H9 (cell line): Measurements from ENCODE around the gene HES1. TPM values are rescaled to one million over a fixed set of nuclear protein-coding genes. Genes with fewer than 3 reads are reported as not detected.

Source experiments
- DNase-seq: peaks from one replicate; pipeline ENCODE4 v3.0.0-alpha.2; 2017
- H2AFZ ChIP-seq: one replicate; pipeline ENCODE4 v1.6.1; 2013; ENCODE audit warnings: mild to moderate bottlenecking, low read length, control low read depth, moderate library complexity
- H2AK5ac ChIP-seq: 2 replicates; pipeline ENCODE4 v1.6.1; 2013; ENCODE audit warnings: low read length, control low read depth, mixed read lengths; ENCODE audit not compliant: insufficient read length
- H2BK120ac ChIP-seq: one replicate; pipeline ENCODE4 v1.6.1; 2013; ENCODE audit warnings: low read depth, mild to moderate bottlenecking, low read length, control low read depth, inconsistent platforms; ENCODE audit not compliant: poor library complexity, severe bottlenecking
- H2BK12ac ChIP-seq: 2 replicates; pipeline ENCODE4 v1.6.1; 2013; ENCODE audit warnings: low read length, control low read depth, mixed read lengths, low read depth; ENCODE audit not compliant: insufficient read length
- H2BK15ac ChIP-seq: 2 replicates; pipeline ENCODE4 v1.6.1; 2013; ENCODE audit warnings: low read depth, low read length, control low read depth
- H2BK20ac ChIP-seq: one replicate; pipeline ENCODE4 v1.6.1; 2013; ENCODE audit warnings: low read depth, mild to moderate bottlenecking, low read length, control low read depth, inconsistent platforms; ENCODE audit not compliant: poor library complexity, severe bottlenecking
- H2BK5ac ChIP-seq: 2 replicates; pipeline ENCODE4 v1.6.1; 2013; ENCODE audit warnings: low read length, control low read depth, mixed read lengths; ENCODE audit not compliant: insufficient read length
- H3K14ac ChIP-seq: 2 replicates; pipeline ENCODE4 v1.6.1; 2013; ENCODE audit warnings: low read length, control low read depth; ENCODE audit not compliant: insufficient read depth
- H3K18ac ChIP-seq: 2 replicates; pipeline ENCODE4 v1.6.1; 2013; ENCODE audit warnings: low read depth, mild to moderate bottlenecking, mixed read lengths, low read length, control low read depth; ENCODE audit not compliant: insufficient read length
- H3K23ac ChIP-seq: 2 replicates; pipeline ENCODE4 v1.6.1; 2013; ENCODE audit warnings: low read length, control low read depth, mixed read lengths, low read depth; ENCODE audit not compliant: insufficient read length
- H3K23me2 ChIP-seq: 2 replicates; pipeline ENCODE4 v1.6.1; 2013; ENCODE audit warnings: low read depth, mild to moderate bottlenecking, mixed read lengths, low read length, control low read depth; ENCODE audit not compliant: insufficient read length, poor library complexity, severe bottlenecking
- H3K27ac ChIP-seq: 2 replicates; pipeline ENCODE4 v1.5.1; 2013; ENCODE audit warnings: low read length, control low read depth, mixed read lengths, low read depth; ENCODE audit not compliant: insufficient read length
- H3K27me3 ChIP-seq: 2 replicates; pipeline ENCODE4 v1.6.1; 2013; ENCODE audit warnings: low read length, control low read depth, inconsistent platforms; ENCODE audit not compliant: insufficient read depth
- H3K4ac ChIP-seq: 2 replicates; pipeline ENCODE4 v1.6.1; 2013; ENCODE audit warnings: low read depth, mild to moderate bottlenecking, control low read depth, inconsistent platforms, low read length, moderate library complexity
- H3K4me1 ChIP-seq: 2 replicates; pipeline ENCODE4 v1.6.1; 2013; ENCODE audit warnings: low read length, control low read depth, inconsistent platforms; ENCODE audit not compliant: insufficient read depth
- H3K4me2 ChIP-seq: 2 replicates; pipeline ENCODE4 v1.6.1; 2013; ENCODE audit warnings: low read length, control low read depth, mixed read lengths; ENCODE audit not compliant: insufficient read length, insufficient read depth
- H3K56ac ChIP-seq: 2 replicates; pipeline ENCODE4 v1.6.1; 2013; ENCODE audit warnings: low read depth, mild to moderate bottlenecking, mixed read lengths, low read length, control low read depth; ENCODE audit not compliant: insufficient read length
- H3K79me1 ChIP-seq: 2 replicates; pipeline ENCODE4 v1.6.1; 2013; ENCODE audit warnings: low read depth, mild to moderate bottlenecking, moderate library complexity, low read length, control low read depth, inconsistent platforms; ENCODE audit not compliant: insufficient read depth, poor library complexity, severe bottlenecking
- H3K79me2 ChIP-seq: 2 replicates; pipeline ENCODE4 v1.6.1; 2013; ENCODE audit warnings: low read length, control low read depth, inconsistent platforms; ENCODE audit not compliant: insufficient read depth
- H3K9ac ChIP-seq: 2 replicates; pipeline ENCODE4 v1.6.1; 2013; ENCODE audit warnings: low read length, control low read depth, mixed read lengths; ENCODE audit not compliant: insufficient read length; ENCODE audit errors: extremely low read depth
- H3K9me3 ChIP-seq: one replicate; pipeline ENCODE4 v1.6.1; 2013; ENCODE audit warnings: low read depth, low read length, inconsistent platforms; ENCODE audit not compliant: control insufficient read depth
- H3T11ph ChIP-seq: one replicate; pipeline ENCODE4 v1.6.1; 2013; ENCODE audit warnings: mild to moderate bottlenecking, low read length, control low read depth, inconsistent platforms
- H4K20me1 ChIP-seq: one replicate; pipeline ENCODE4 v1.6.1; 2013; ENCODE audit not compliant: control insufficient read depth, insufficient read length, insufficient read depth
- H4K5ac ChIP-seq: 2 replicates; pipeline ENCODE4 v1.6.1; 2013; ENCODE audit warnings: low read depth, mild to moderate bottlenecking, mixed read lengths, low read length, control low read depth; ENCODE audit not compliant: insufficient read length
- H4K8ac ChIP-seq: replicated peaks from 2 replicates; pipeline ENCODE4 v1.6.1; 2013; ENCODE audit warnings: low read length, control low read depth, mixed read lengths, low read depth; ENCODE audit not compliant: insufficient read length
- H4K91ac ChIP-seq: 2 replicates; pipeline ENCODE4 v1.6.1; 2013; ENCODE audit warnings: low read depth, mild to moderate bottlenecking, moderate library complexity, mixed read lengths, low read length, control low read depth; ENCODE audit not compliant: insufficient read length
- H3K27ac Mint-ChIP-seq, 3 experiments: 2 replicates in 2 of 3; 3 replicates in 1 of 3; pipeline ENCODE4 v1.8.0; 2020 to 2021; ENCODE audit warnings: mixed read lengths in 3 of 3, mild to moderate bottlenecking in 1 of 3, moderate library complexity in 1 of 3
- H3K27me3 Mint-ChIP-seq: 2 replicates; pipeline ENCODE4 v1.8.0; 2021; ENCODE audit warnings: low read depth, mild to moderate bottlenecking, moderate library complexity, mixed read lengths
- H3K36me3 Mint-ChIP-seq, 3 experiments: 2 replicates in 2 of 3; 3 replicates in 1 of 3; pipeline ENCODE4 v1.8.0; 2020 to 2021; ENCODE audit warnings: low read depth in 3 of 3, mixed read lengths in 3 of 3; ENCODE audit not compliant: insufficient read depth in 1 of 3
- H3K4me1 Mint-ChIP-seq, 2 experiments: 2 replicates each; pipeline ENCODE4 v1.8.0; 2020; ENCODE audit warnings: mixed read lengths in 2 of 2
- H3K4me3 Mint-ChIP-seq, 2 experiments: 2 replicates in 1 of 2; 3 replicates in 1 of 2; pipeline ENCODE4 v1.8.0; 2020 to 2021; ENCODE audit warnings: mild to moderate bottlenecking in 2 of 2, mixed read lengths in 2 of 2, moderate library complexity in 1 of 2
- H3K9me3 Mint-ChIP-seq, 2 experiments: 2 replicates in 1 of 2; 3 replicates in 1 of 2; pipeline ENCODE4 v1.8.0; 2020; ENCODE audit warnings: mild to moderate bottlenecking in 2 of 2, mixed read lengths in 2 of 2, moderate library complexity in 1 of 2
- WGBS: extraction: QIAGEN DNeasy Blood & Tissue Kit; methylation state at CpG from one replicate; pipeline ENCODE4 v1.1.7; 2013; ENCODE audit warnings: missing lambda C conversion rate, low lambda C conversion rate, mixed read lengths; ENCODE audit not compliant: insufficient read length; ENCODE audit errors: extremely low coverage; 5-methylcytosine and 5-hydroxymethylcytosine counted together
- total RNA-seq: library from RNA; stranded (reverse); gene quantifications from 2 replicates; pipeline ENCODE4 v1.2.1, GENCODE V29; 2021
- TF ChIP-seq, protein P1 (sequence below): fragments of 200-600 bp; sonication (generic); conservative IDR thresholded peaks from 3 replicates; pipeline ENCODE4 v1.8.0; 2021; ENCODE audit warnings: antibody characterized with exemption, mild to moderate bottlenecking

The HES1 gene
- total RNA-seq, 1 experiment from 2014 or later = 23.2 TPM

DNA sequence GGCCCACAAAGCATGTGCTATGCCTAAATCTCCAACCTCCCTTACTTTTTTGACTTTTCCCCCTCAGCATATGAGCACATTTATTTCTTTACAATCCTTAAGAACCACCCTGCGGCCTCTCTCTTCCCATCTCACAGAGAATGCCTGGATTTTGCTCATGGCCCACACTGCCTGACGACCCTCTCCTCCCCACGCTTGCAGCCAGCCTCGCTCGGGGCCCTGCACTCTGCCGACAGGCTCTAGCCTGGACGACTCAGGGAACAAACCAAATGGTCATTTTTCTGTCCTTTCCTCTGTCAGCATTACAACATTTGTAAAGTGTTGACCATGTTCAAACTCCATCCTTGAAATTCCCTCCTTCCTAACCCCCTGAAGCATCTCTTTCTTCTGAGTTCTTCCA, 11.7 kb downstream of the HES1 start:
- no peak overlapping the region for H3K9ac ChIP-seq
- no peak overlapping the region for H2BK5ac ChIP-seq
- no peak overlapping the region for H4K91ac ChIP-seq
- H3K79me2 ChIP-seq = no peaks in the 10 kb centered on the region
- no peak overlapping the region for H3K4me2 ChIP-seq
- Mint-ChIP-seq H3K27me3 (peaks cover 36% of the 10 kb centered on the region), H3K4me1 (peaks cover 7 to 13% of the 10 kb centered on the region in 2 experiments), H3K27ac (no peak overlapping the region), H3K9me3 (no peaks in the 10 kb centered on the region), H3K36me3 (no peaks in the 10 kb centered on the region), H3K4me3 (no peak overlapping the region)
- TF ChIP-seq, protein P1, sequence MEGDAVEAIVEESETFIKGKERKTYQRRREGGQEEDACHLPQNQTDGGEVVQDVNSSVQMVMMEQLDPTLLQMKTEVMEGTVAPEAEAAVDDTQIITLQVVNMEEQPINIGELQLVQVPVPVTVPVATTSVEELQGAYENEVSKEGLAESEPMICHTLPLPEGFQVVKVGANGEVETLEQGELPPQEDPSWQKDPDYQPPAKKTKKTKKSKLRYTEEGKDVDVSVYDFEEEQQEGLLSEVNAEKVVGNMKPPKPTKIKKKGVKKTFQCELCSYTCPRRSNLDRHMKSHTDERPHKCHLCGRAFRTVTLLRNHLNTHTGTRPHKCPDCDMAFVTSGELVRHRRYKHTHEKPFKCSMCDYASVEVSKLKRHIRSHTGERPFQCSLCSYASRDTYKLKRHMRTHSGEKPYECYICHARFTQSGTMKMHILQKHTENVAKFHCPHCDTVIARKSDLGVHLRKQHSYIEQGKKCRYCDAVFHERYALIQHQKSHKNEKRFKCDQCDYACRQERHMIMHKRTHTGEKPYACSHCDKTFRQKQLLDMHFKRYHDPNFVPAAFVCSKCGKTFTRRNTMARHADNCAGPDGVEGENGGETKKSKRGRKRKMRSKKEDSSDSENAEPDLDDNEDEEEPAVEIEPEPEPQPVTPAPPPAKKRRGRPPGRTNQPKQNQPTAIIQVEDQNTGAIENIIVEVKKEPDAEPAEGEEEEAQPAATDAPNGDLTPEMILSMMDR = no peak
- no peak overlapping the region for H3K4ac ChIP-seq
- H3K23ac ChIP-seq = no peak overlapping the region
- no peaks in the 10 kb centered on the region for H3K4me1 ChIP-seq
- no peak overlapping the region for H4K8ac ChIP-seq
- no peaks in the 10 kb centered on the region for H3K79me1 ChIP-seq
- H3T11ph ChIP-seq = no peak overlapping the region
- H2BK12ac ChIP-seq = no peak overlapping the region
- no CpG with 5 or more reads among the region's 7 CpGs for WGBS
- no peak overlapping the region for H2BK120ac ChIP-seq
- H3K9me3 ChIP-seq = no peaks in the 10 kb centered on the region
- H3K27me3 ChIP-seq = no peaks in the 10 kb centered on the region
- no peak overlapping the region for H3K14ac ChIP-seq
- no peak overlapping the region for H2BK15ac ChIP-seq
- H3K27ac ChIP-seq = no peak overlapping the region
- no peaks in the 10 kb centered on the region for H4K20me1 ChIP-seq
- no peak for DNase-seq
- no peak overlapping the region for H4K5ac ChIP-seq
- no peak overlapping the region for H3K18ac ChIP-seq
- no peak overlapping the region for H2BK20ac ChIP-seq
- H3K56ac ChIP-seq = no peak overlapping the region
- H3K23me2 ChIP-seq = no peaks in the 10 kb centered on the region
- H2AFZ ChIP-seq = no peak overlapping the region
- no peak overlapping the region for H2AK5ac ChIP-seq
